Thyroid gland (tissue), 4 donors: ENCODE measurements around the gene ANLN. TPM values are rescaled to one million over a fixed set of nuclear protein-coding genes. Genes with fewer than 3 reads are reported as not detected.

Source experiments
- DNase-seq, 2 donors: peaks; one replicate each; pipeline ENCODE4 v3.0.0-alpha.2; 2019
- H3K27ac ChIP-seq, 3 donors: fragments of 200-600 bp; sonication (generic); 1 replicate in 2 of 3; 2 replicates in 1 of 3; pipeline ENCODE4 v1.5.1; 2016 to 2019; ENCODE audit warnings: mild to moderate bottlenecking in 1 of 3, moderate library complexity in 1 of 3
- H3K27me3 ChIP-seq: fragments of 200-600 bp; sonication (generic); one replicate; pipeline ENCODE4 v1.5.1; 2019
- H3K36me3 ChIP-seq, 2 donors: fragments of 200-600 bp; sonication (generic); one replicate each; pipeline ENCODE4 v1.5.1; 2016 to 2019
- H3K4me1 ChIP-seq, 2 donors: fragments of 200-600 bp; sonication (generic); one replicate each; pipeline ENCODE4 v1.5.1; 2017 to 2019
- H3K4me3 ChIP-seq, 3 donors: fragments of 200-600 bp; sonication (generic); replicated peaks in 1 of 3; 1 replicate in 2 of 3; 2 replicates in 1 of 3; pipeline ENCODE4 v1.5.1; 2016; ENCODE audit warnings: mild to moderate bottlenecking in 1 of 3
- H3K9me3 ChIP-seq: fragments of 200-600 bp; sonication (generic); one replicate; pipeline ENCODE4 v1.5.1; 2017
- CTCF ChIP-seq, 6 experiments: fragments of 200-600 bp in 3 of 6; fragments of 450-650 bp in 3 of 6; sonication (generic) in 3 of 6; IDR thresholded peaks; one replicate each; pipeline ENCODE4 v1.5.1; 2016 to 2019; ENCODE audit warnings: antibody characterized with exemption in 6 of 6, mild to moderate bottlenecking in 2 of 6, inconsistent platforms in 1 of 6, moderate library complexity in 1 of 6
- POLR2A ChIP-seq, 2 donors: fragments of 450-650 bp; IDR thresholded peaks; one replicate each; pipeline ENCODE4 v1.6.1; 2017; ENCODE audit warnings: antibody characterized with exemption in 2 of 2, mild to moderate bottlenecking in 2 of 2, moderate library complexity in 1 of 2
- WGBS, 2 donors: methylation state at CpG; one replicate each; pipeline ENCODE4 v1.1.5; 2017; 5-methylcytosine and 5-hydroxymethylcytosine counted together
- intact Hi-C: fragments of 100-400 bp; cut with DNase I; formaldehyde crosslinking; loops from one replicate; pipeline ENCODE4 v1.15.1; 2023
- total RNA-seq, 4 donors: library from RNA; depleted of rRNA; stranded (reverse); fragments of >200 nt; gene quantifications; one replicate each; pipeline ENCODE4 v1.2.3, GENCODE V29; 2016

ANLN gene
- total RNA-seq, 4 donors from 2014 or later, result 0.88 to 4.0 (median 3.1) TPM

- intact Hi-C loops, result no loop called here
- no peaks in the 10 kb centered on the region for H3K9me3 ChIP-seq
- peak; percentile 87 to 89 for DNase-seq
- no peaks in the 10 kb centered on the region for H3K36me3 ChIP-seq
- peak; percentile 54 to 92 (median 88) for TF ChIP-seq CTCF (IDR thresholded peaks at IDR 0.05)
- peak in 1 of 2 donors; percentile 69 for TF ChIP-seq POLR2A (IDR thresholded peaks at IDR 0.05)
- WGBS, 2 donors, result 1% methylated on average over 11 to 17 of the region's 96 CpGs
- peak overlapping the region in 2 of 3 donors; percentile 24 to 63 for H3K27ac ChIP-seq
- no peaks in the 10 kb centered on the region for H3K27me3 ChIP-seq
- peak overlapping the region; percentile 69 to 89 (median 78) for H3K4me3 ChIP-seq
- H3K4me1 ChIP-seq, result peaks cover 0 to 4% of the 10 kb centered on the region in 2 donors
Measured at GRCh38 chr7:36366718-36367560, 22.7 kb upstream of the ANLN start.

DNA sequence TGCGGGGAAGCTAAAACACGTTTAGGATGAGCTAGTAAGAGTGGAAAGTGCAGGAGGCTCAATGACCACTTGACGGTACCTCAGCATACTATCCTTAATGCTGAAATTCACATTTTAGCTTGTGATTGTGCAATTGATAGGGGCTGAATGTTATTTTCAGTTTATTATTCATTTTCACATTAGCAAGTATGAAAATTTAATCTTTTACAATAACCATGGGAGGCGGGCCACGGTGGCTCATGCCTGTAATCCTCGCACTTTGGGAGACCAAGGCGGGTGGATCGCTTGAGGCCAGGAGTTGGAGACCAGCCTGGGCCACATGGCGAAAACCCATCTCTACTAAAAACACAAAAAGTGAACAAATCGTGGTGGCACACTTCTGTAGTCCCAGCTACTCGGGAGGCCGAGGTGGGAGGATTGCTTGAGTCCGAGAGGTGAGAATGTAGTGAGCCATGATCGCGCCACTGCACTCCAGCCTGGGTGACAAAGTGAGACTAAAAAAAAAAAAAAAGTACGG lies 22.0 kb upstream of the ANLN start:
- Histone ChIP-seq H3K4me1 (peaks cover 0 to 4% of the 10 kb centered on the region in 2 donors), H3K4me3 (peak overlapping the region; percentile 69 to 89 (median 78)), H3K36me3 (no peaks in the 10 kb centered on the region), H3K27me3 (no peaks in the 10 kb centered on the region), H3K27ac (peak overlapping the region in 1 of 3 donors; percentile 24), H3K9me3 (no peaks in the 10 kb centered on the region)
- intact Hi-C loops, result no loop called here
- TF ChIP-seq CTCF (IDR thresholded peaks at IDR 0.05) (no peak), POLR2A (IDR thresholded peaks at IDR 0.05) (no peak)
- peak in 1 of 2 donors; percentile 14 for DNase-seq
- 66 to 72% methylated on average over 16 of the region's 16 CpGs for WGBS, 2 donors

- Histone ChIP-seq H3K27ac (no peak overlapping the region), H3K9me3 (no peaks in the 10 kb centered on the region), H3K4me1 (peaks cover 0 to 4% of the 10 kb centered on the region in 2 donors), H3K4me3 (no peak overlapping the region), H3K27me3 (no peaks in the 10 kb centered on the region), H3K36me3 (no peaks in the 10 kb centered on the region)
- TF ChIP-seq CTCF (IDR thresholded peaks at IDR 0.05) (no peak), POLR2A (IDR thresholded peaks at IDR 0.05) (no peak)
- DNase-seq, result no peak
- WGBS, 2 donors, result 75 to 77% methylated on average over 3 of the region's 3 CpGs
- intact Hi-C loops, result no loop called here
Measured at GRCh38 chr7:36368496-36368895, 21.2 kb upstream of the ANLN start.

DNA sequence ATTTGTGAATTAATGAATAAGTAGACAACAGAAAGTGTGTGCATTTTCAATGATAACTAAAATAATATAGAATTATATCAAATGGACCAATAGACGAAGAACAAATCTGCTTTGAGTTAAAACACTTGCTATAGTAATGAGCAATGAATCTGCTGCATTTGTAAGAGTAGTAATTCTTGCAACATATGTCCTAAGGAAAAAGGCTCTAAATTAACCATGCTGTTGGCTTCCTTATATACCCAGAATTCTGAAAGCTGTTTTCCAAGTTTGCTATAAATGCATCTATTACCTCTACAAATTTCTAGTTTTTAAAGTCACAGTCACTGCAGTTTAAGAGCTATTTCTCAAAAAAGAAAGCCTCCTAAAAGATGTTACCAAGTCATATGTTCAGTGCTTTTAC lies 20.5 kb upstream of the ANLN start:
- Histone ChIP-seq H3K4me1 (peaks cover 0 to 4% of the 10 kb centered on the region in 2 donors), H3K27me3 (no peaks in the 10 kb centered on the region), H3K36me3 (no peaks in the 10 kb centered on the region), H3K4me3 (no peak overlapping the region), H3K9me3 (no peaks in the 10 kb centered on the region), H3K27ac (no peak overlapping the region)
- DNase-seq, result no peak
- no peak for TF ChIP-seq POLR2A (IDR thresholded peaks at IDR 0.05)
- no peak for TF ChIP-seq CTCF (IDR thresholded peaks at IDR 0.05)
- intact Hi-C loops, result no loop called here
- 91 to 98% methylated on average over 1 of the region's 1 CpG for WGBS, 2 donors

DNA sequence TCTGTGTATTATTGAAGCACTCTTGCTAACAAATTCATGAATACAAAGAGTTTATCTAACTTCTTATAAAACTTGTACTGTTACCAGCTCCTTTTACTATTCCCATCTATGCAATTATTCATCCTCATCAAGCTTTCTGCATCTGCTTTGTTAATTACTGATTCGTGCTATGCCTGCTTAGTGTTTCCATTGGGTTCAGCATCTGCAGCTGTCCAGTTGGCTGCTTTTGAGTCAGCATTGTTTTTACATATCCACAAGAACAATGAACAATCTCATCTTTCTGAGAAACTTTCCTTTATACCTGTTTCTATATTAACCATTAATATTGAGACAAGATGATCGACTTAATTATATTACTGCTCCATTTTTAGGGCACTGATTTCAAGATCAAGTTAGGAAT lies 19.6 kb upstream of the ANLN start:
- no peaks in the 10 kb centered on the region for H3K36me3 ChIP-seq
- H3K9me3 ChIP-seq, result no peaks in the 10 kb centered on the region
- H3K27me3 ChIP-seq, result no peaks in the 10 kb centered on the region
- no peak for DNase-seq
- TF ChIP-seq POLR2A (IDR thresholded peaks at IDR 0.05) (no peak), CTCF (IDR thresholded peaks at IDR 0.05) (no peak)
- H3K4me1 ChIP-seq, result peaks cover 0 to 4% of the 10 kb centered on the region in 2 donors
- H3K27ac ChIP-seq, result no peak overlapping the region
- 82 to 89% methylated on average over 2 of the region's 2 CpGs for WGBS, 2 donors
- no peak overlapping the region for H3K4me3 ChIP-seq
- intact Hi-C loops, result no loop called here
